Measurements from ENCODE around the gene KIR2DL3.
"Not testable (repeated sequence)": the region's sequence is repeated elsewhere in the genome, so short reads cannot be mapped to it uniquely, and the experiment has no call there.

Gene KIR2DL3

DNA sequence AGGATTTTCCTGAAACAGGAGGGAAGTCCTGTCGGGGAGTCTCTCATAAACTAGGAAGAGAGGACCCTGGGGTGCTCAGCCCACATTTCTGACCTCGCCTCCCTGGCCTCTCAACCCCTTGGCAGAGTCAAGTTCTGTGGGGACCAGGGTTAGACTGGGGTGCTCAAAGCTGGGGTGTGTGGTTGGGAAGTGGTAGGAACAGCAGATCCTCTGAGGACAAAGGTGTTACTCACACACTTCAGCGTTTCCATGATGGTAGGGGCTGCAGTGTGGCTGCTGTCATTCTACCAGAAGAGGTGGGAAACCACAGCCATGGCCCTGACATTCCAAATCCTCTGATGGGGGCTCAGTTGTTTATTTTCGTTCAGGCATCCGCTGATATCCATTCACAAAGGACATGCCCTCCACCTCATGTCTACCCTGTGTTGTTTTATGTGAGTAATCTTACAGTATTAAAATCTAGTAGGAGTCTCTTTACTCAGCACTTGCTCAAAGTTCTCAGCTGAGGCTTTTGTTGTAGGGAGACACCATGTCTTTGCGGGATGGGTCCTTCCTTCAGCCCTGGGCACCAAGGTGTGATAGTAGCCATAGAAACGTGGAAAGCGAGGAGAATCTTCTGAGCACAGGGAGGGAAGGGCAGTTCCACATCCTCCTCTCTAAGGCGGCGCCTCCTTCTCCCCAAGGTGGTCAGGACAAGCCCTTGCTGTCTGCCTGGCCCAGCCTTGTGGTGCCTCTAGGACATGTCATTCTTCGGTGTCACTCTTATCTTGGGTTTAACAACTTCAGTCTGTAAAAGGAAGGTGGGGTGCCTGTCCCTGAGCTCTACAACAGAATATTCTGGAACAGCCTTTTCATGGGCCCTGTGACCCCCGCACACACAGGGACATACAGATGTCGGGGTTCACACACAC, 1.5 kb downstream of the KIR2DL3 start:
- DNase-seq (ENCODE audit: extremely low read depth in 1 of 2, low read depth in 1 of 2) = no peak

DNA sequence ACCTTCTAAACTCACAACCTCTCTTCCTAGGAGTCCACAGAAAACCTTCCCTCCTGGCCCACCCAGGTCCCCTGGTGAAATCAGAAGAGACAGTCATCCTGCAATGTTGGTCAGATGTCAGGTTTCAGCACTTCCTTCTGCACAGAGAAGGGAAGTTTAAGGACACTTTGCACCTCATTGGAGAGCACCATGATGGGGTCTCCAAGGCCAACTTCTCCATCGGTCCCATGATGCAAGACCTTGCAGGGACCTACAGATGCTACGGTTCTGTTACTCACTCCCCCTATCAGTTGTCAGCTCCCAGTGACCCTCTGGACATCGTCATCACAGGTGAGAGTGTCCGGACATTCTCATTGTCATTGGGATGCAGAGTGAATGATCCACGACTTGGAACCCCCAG, 3.6 kb downstream of the KIR2DL3 start:
- DNase-seq (ENCODE audit: extremely low read depth in 1 of 2, low read depth in 1 of 2) = not testable (repeated sequence)

DNA sequence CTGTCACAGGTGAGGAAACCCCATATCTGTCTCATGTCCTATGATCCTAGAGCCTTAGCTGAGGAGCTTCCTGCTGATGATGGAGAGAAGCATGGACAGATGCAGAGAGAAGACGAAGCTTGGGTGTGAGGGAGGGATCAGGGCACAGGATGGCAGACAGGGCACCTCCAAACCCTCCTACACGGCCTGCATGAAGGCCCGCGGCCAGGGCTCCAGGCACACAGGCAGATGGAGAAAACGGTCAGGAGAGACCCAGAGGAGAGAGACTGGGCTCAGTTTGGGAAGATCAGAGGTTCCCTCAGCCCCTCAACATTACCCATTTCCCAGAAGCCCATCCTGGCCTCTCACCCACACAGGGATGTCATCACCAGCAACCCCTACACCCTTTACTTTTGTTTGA, 5.8 kb downstream of the KIR2DL3 start:
- not testable (repeated sequence) for DNase-seq (ENCODE audit: extremely low read depth in 1 of 2, low read depth in 1 of 2)

DNA sequence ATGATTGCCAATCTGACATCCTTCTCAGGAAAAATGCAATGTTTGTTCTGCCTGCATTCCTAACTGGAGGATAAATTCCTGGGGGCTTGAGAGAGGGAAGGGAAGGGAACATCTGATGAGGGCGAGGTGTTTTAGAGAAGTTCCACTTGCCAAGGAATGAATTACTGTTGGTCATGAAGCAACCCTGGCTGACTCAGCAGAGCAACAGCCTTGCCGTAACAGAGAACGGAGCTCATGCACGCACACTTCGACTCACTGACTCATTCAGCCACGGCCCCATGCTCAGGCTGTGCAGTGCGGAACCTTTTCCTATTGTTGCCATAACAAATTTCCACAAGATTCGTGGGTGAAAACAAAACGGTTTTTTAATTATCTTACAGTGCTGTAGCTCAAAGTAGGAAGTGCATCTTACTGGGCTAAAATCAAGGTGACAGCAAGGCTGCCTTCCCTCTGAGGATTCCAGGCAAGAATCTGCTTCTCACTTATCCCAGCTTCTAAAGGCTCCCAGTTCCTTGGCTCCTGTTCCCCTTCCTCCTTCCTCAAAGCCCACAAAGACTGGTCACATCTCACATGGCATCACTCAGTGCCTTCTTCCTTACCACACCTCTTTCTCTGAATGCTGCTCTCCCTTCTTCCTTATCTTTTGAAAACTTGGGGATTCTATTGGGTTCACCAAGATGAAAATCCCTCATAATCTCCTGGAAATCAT, 9.5 kb downstream of the KIR2DL3 start:
- DNase-seq (ENCODE audit: extremely low read depth in 1 of 2, low read depth in 1 of 2) = not testable (repeated sequence)

DNA sequence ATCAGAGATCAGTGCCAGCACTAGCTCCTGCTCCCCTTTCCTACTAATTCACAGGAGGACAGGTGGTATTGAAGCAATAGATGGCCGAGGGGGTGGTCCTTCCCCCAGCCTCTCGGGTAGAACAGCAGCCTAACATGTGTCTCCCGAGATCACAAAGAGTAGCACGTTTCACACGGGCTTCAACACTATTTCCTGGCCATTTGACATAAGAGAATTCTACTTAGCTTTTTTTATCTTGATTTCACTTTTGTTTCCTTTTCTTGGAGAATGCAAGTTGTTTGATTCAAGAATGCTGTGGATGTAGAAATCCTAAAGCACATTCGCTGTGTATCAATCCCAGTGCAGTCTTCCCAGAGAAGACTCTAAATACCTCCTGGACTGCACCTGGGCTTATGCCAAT, 12.0 kb downstream of the KIR2DL3 start:
- DNase-seq (ENCODE audit: extremely low read depth in 1 of 2, low read depth in 1 of 2) = not testable (repeated sequence)

DNA sequence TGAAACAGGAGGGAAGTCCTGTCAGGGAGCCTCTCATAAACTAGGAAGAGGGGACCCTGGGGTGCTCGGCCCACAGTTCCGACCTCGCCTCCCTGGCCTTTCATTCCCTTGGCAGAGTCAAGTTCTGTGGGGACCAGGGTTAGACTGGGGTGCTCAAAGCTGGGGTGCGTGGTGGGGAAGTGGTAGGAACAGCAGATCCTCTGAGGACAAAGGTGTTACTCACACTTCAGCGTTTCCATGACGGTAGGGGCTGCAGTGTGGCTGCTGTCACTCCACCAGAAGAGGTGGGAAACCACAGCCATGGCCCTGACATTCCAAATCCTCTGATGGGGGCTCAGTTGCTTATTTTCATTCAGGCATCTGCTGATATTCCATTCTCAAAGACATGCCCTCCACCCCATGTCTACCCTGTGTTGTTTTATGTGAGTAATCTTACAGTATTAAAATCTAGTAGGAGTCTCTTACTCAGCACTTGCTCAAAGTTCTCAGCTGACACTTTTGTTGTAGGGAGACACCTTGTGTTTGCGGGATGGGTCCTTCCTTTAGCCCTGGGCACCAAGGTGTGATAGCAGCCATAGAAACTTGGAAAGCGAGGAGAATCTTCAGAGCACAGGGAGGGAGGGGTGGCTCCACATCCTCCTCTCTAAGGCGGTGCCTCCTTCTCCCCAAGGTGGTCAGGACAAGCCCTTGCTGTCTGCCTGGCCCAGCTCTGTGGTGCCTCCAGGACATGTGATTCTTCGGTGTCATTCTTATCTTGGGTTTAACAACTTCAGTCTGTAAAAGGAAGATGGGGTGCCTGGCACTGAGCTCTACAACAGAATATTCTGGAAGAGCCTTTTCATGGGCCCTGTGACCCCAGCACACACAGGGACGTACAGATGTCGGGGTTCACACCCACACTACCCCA, 18.1 kb downstream of the KIR2DL3 start:
- DNase-seq (ENCODE audit: extremely low read depth in 1 of 2, low read depth in 1 of 2) = not testable (repeated sequence)

DNA sequence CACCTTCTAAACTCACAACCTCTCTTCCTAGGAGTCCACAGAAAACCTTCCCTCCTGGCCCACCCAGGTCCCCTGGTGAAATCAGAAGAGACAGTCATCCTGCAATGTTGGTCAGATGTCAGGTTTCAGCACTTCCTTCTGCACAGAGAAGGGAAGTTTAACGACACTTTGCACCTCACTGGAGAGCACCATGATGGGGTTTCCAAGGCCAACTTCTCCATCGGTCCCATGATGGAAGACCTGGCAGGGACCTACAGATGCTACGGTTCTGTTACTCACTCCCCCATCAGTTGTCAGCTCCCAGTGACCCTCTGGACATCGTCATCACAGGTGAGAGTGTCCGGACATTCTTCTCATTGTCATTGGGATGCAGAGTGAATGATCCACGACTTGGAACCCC, 20.3 kb downstream of the KIR2DL3 start:
- DNase-seq (ENCODE audit: extremely low read depth in 1 of 2, low read depth in 1 of 2) = not testable (repeated sequence)

DNA sequence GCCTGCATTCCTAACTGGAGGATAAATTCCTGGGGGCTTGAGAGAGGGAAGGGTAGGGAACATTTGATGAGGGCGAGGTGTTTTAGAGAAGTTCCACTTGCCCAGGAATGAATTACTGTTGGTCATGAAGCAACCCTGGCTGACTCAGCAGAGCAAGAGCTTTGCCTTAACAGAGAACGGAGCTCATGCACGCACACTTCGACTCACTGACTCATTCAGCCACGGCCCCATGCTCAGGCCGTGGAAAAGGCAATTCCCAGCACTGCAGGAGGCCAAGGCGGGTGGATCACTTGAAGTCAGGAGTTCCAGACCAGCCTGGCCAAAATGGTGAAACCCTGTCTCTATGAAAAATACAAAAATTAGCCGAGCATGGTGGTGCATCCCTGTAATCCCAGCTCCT, 25.9 kb downstream of the KIR2DL3 start:
- DNase-seq (ENCODE audit: extremely low read depth in 1 of 2, low read depth in 1 of 2) = not testable (repeated sequence)

DNA sequence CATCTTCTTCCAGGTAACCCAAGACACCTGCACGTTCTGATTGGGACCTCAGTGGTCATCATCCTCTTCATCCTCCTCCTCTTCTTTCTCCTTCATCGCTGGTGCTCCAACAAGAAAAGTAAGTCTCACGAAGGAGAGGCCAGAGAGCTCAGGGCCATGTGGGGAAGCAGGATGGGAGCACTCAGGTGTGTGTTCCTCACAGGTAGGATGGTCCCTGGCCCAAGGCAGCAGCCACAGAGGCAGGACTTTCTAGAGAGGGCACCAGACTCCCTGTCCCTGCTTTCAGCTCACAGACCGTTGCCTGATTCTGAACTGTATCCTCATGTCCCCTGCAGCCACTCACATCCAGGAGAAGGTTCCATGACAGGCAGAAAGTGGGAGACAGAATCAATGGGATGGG, 28.2 kb downstream of the KIR2DL3 start:
- not testable (repeated sequence) for DNase-seq (ENCODE audit: extremely low read depth in 1 of 2, low read depth in 1 of 2)

DNA sequence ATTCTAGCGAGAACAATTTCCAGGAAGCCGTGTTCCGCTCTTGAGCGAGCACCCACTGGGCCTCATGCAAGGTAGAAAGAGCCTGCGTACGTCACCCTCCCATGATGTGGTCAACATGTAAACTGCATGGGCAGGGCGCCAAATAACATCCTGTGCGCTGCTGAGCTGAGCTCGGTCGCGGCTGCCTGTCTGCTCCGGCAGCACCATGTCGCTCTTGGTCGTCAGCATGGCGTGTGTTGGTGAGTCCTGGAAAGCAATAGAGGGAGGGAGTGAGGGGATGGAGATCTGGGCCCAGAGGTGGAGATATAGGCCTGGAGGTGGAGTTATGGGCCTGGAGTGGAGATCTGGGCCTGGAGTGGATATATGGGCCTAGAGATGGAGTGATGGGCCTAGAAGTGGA, 31.3 kb downstream of the KIR2DL3 start, which contains the start of gene KIR2DL1:
TSS of gene KIR2DL1 (plus strand) at position 148 of the 400 bp plus-strand sequence. CDS start at position 206, 58 bp downstream.
- not testable (repeated sequence) for DNase-seq (ENCODE audit: extremely low read depth in 1 of 2, low read depth in 1 of 2)

DNA sequence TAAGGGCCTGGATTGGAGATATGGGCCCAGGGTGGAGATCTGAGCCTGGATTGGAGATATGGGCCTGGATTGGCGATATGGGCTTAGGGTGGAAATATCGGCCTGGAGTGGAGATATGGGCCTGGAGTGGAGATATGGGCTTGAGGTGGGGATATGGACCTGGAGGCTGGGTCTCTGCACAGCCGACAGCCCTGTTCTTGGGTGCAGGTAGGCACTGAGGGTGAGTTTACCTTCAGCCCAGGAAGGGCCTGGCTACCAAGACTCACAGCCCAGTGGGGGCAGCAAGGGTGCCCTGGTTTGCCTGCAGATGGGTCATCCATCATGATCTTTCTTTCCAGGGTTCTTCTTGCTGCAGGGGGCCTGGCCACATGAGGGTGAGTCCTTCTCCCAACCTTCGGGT, 32.2 kb downstream of the KIR2DL3 start:
- not testable (repeated sequence) for DNase-seq (ENCODE audit: extremely low read depth in 1 of 2, low read depth in 1 of 2)

DNA sequence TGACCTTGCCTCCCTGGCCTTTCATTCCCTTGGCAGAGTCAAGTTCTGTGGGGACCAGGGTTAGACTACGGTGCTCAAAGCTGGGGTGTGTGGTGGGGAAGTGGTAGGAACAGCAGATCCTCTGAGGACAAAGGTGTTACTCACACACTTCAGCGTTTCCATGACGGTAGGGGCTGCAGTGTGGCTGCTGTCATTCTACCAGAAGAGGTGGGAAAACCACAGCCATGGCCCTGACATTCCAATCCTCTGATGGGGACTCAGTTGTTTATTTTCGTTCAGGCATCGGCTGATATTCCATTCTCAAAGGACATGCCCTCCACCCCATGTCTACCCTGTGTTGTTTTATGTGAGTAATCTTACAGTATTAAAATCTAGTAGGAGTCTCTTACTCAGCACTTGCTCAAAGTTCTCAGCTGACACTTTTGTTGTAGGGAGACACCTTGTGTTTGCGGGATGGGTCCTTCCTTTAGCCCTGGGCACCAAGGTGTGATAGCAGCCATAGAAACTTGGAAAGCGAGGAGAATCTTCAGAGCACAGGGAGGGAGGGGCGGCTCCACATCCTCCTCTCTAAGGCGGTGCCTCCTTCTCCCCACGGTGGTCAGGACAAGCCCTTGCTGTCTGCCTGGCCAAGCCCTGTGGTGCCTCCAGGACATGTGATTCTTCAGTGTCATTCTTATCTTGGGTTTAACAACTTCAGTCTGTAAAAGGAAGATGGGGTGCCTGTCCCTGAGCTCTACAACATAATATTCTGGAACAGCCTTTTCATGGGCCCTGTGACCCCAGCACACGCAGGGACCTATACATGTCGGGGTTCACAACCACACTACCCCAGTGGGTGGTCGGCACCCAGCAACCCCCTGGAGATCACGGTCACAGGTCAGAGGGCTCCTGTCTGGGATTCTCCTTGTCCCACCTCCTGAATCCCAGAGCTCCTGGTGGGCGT, 33.0 kb downstream of the KIR2DL3 start:
- not testable (repeated sequence) for DNase-seq (ENCODE audit: extremely low read depth in 1 of 2, low read depth in 1 of 2)

DNA sequence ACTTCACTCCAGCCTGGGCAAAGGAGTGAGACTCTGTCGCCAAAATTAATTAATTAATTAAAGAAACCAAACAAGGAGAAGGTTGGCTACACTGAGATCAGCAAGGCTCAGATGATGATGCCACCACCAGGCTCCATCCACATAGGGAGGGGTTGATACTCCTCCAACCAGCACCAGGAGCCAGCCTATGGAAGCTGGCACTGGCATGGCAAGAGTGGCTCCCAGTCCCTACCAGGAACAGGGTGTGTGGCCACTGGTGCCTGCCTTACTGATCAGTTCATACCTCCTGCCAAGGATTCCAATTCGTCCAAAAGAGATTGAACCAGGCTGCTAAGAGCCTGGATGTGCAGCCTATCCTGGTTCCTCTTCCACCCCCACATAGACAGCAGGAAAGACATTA, 34.4 kb downstream of the KIR2DL3 start:
- DNase-seq (ENCODE audit: extremely low read depth in 1 of 2, low read depth in 1 of 2) = not testable (repeated sequence)

DNA sequence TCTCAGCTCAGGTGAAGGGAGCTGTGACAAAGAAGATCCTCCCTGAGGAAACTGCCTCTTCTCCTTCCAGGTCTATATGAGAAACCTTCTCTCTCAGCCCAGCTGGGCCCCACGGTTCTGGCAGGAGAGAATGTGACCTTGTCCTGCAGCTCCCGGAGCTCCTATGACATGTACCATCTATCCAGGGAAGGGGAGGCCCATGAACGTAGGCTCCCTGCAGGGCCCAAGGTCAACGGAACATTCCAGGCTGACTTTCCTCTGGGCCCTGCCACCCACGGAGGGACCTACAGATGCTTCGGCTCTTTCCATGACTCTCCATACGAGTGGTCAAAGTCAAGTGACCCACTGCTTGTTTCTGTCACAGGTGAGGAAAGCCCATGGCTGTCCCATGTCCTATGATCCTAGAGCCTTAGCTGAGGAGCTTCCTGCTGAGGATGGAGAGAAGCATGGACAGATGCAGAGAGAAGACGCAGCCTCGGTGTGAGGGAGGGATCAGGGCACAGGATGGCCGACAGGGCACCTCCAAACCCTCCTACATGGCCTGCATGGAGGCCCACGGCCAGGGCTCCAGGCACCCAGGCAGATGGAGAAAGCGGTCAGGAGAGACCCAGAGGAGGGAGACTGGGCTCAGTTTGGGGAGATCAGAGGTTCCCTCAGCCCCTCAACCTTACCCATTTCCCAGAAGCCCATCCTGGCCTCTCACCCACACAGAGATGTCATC, 36.9 kb downstream of the KIR2DL3 start:
- not testable (repeated sequence) for DNase-seq (ENCODE audit: extremely low read depth in 1 of 2, low read depth in 1 of 2)

DNA sequence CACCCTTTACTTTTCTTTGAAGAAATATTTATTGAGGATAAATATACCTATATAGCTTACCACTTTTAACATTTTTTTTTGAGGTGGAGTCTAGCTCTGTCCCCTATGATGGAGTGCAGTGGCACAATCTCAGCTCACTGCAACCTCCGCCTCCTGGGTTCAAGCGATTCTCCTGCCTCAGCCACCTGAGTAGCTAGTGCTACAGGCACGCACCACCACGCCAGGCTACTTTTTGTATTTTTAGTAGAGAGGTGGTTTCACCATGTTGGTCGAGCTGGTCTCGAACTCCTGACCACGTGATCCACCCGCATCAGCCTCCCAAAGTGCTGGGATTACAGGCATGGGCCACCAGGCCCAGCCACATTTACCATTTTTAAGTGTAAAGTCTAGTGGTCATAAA, 37.5 kb downstream of the KIR2DL3 start:
- not testable (repeated sequence) for DNase-seq (ENCODE audit: extremely low read depth in 1 of 2, low read depth in 1 of 2)

DNA sequence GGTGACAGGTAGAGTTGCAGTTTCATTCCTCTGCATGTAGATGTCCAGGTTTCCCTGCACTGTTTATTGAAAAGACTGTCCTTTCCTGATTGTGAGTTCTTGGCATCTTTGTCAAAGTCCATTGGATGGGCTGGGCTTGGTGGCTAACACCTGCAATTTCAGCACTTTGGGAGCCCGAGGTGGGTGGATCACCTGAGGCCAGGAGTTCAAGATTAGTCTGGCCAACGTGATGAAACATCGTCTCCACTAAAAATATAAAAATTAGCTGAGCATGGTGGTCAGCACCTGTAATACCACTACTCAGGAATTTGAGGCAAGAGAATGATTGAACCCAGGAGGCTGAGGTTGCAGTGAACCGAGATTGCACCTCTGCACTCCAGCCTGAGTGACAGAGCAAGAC, 39.5 kb downstream of the KIR2DL3 start:
- not testable (repeated sequence) for DNase-seq (ENCODE audit: extremely low read depth in 1 of 2, low read depth in 1 of 2)

DNA sequence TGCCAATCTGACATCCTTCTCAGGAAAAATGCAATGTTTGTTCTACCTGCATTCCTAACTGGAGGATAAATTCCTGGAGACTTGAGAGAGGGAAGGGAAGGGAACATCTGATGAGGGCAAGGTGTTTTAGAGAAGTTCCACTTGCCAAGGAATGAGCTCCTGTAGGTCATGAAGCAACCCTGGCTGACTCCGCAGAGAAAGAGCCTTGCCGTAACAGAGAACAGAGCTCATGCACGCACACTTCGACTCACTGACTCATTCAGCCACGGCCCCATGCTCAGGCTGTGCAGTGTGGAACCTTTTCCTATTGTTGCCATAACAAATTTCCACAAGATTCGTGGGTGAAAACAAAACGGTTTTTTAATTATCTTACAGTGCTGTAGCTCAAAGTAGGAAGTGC, 40.6 kb downstream of the KIR2DL3 start:
- DNase-seq (ENCODE audit: extremely low read depth in 1 of 2, low read depth in 1 of 2) = not testable (repeated sequence)

DNA sequence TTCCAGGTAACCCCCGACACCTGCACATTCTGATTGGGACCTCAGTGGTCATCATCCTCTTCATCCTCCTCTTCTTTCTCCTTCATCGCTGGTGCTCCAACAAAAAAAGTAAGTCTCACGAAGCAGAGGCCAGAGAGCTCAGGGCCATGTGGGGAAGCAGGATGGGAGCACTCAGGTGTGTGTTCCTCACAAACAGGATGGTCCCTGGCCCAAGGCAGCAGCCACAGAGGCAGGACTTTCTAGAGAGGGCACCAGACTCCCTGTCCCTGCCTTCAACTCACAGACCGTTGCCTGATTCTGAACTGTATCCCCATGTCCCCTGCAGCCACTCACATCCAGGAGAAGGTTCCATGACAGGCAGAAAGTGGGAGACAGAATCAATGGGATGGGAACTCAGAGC, 44.6 kb downstream of the KIR2DL3 start:
- not testable (repeated sequence) for DNase-seq (ENCODE audit: extremely low read depth in 1 of 2, low read depth in 1 of 2)

Measured in activated CD8-positive, alpha-beta memory T cell treated with anti-CD3 and anti-CD28 coated beads for 1 hour (primary cell).